GM12892 (cell line): ENCODE results near the gene REG4.

Experiments used
- POLR2A ChIP-seq: IDR thresholded peaks from 2 replicates; pipeline ENCODE4 v1.6.1; 2011; ENCODE audit warnings: low read depth, low read length, control low read depth
- POLR2AphosphoS5 ChIP-seq: IDR thresholded peaks from 2 replicates; pipeline ENCODE4 v1.6.1; 2011; ENCODE audit warnings: low read depth, low read length, control low read depth
- TAF1 ChIP-seq: IDR thresholded peaks from 2 replicates; pipeline ENCODE4 v1.6.1; 2011; ENCODE audit warnings: low read depth, mild to moderate bottlenecking, control low read depth, low read length, borderline replicate concordance

DNA sequence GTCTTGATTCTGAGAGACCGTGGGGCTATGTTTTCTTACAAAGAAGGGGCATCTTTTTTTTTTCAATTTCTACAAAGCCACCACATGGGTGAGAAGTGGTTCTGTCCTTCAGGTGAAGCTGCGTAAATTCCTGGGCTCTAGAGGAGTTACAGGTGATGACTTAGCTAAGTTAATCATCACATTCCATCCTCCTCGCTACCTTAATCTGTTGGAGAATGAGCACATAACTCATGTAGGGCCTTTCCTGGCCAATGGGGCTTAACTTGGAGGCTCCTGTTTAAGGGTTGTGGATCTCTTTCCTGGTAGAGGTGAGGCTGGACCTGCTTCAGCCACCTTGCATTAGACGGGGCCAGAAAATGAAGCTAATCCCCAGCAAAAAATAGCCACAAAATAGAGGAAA, 19.9 kb downstream of the REG4 start:
- TF ChIP-seq POLR2AphosphoS5 (no peak), POLR2A (no peak), TAF1 (no peak)
